Epithelial cell of esophagus (primary cell): ENCODE results near the gene ALDH1A2.

Source experiments
- DNase-seq: peaks from one replicate; pipeline ENCODE4 v3.0.0; 2010; ENCODE audit warnings: low read depth
- H3K4me3 ChIP-seq: 2 replicates; pipeline ENCODE4 v1.5.1; 2011; ENCODE audit warnings: mild to moderate bottlenecking, low read length, control low read depth
- CTCF ChIP-seq: IDR thresholded peaks from 2 replicates; pipeline ENCODE4 v1.5.1; 2011; ENCODE audit warnings: low read depth, mild to moderate bottlenecking, low read length, control low read depth, inconsistent platforms; ENCODE audit not compliant: insufficient read depth; ENCODE audit errors: missing control alignments

ALDH1A2 gene

DNA sequence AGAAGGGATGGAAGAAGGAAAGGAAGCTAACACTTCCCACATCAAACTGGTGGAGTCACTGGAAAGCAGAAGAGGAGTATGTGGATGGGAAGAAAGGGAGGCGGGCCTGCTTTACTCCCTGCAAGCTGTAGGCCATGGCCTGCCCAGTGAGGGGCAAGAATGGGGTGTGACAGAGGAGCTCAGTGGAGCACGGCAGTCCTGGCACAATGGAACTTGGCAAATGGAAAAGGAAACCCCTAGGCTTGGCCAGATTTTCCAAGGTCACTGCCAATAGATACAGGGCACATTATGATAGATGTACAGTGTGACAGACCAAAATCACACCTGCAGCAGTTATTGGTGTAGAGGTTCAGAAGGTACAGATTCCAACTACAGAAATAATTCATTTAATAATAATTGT lies 111.6 kb downstream of the ALDH1A2 start:
- no peak for TF ChIP-seq CTCF
- H3K4me3 ChIP-seq = no peak overlapping the region
- DNase-seq = no peak

GRCh38 chr15:57951328-57951932 lies 114.1 kb downstream of the ALDH1A2 start:
- no peak for DNase-seq
- TF ChIP-seq CTCF = no peak
- no peak overlapping the region for H3K4me3 ChIP-seq

GRCh38 chr15:57950381-57950946 lies 115.0 kb downstream of the ALDH1A2 start:
- no peak overlapping the region for H3K4me3 ChIP-seq
- peak; percentile 78 for DNase-seq
- TF ChIP-seq CTCF = no peak

DNA sequence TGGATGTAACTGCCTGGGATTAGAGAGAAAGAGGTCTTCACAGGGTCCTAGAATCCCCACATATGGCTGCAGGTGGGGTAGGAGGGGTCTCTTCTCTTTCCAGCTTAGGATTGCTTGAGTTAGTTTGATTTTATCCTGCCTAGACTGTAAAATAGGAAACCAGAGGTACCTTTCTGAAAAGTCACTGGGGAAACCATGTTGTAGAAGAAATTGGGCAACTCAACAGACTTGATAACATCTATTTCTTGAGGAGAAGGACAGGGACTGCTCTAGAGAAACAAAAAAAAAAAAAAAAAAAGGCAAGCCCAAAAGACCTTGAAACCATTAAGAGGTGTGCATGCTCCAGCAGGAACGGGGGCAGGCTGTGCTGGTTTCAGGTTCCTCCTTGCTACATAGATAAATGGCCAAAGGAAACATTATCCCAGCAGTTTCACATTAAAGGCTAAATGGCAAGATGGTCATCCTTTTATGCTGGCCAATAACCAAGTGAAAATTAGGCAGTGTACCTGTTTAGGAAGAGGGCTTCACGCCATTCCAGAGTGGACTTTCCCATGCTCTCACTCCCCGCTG lies 116.1 kb downstream of the ALDH1A2 start:
- no peak overlapping the region for H3K4me3 ChIP-seq
- TF ChIP-seq CTCF = no peak
- no peak for DNase-seq

DNA sequence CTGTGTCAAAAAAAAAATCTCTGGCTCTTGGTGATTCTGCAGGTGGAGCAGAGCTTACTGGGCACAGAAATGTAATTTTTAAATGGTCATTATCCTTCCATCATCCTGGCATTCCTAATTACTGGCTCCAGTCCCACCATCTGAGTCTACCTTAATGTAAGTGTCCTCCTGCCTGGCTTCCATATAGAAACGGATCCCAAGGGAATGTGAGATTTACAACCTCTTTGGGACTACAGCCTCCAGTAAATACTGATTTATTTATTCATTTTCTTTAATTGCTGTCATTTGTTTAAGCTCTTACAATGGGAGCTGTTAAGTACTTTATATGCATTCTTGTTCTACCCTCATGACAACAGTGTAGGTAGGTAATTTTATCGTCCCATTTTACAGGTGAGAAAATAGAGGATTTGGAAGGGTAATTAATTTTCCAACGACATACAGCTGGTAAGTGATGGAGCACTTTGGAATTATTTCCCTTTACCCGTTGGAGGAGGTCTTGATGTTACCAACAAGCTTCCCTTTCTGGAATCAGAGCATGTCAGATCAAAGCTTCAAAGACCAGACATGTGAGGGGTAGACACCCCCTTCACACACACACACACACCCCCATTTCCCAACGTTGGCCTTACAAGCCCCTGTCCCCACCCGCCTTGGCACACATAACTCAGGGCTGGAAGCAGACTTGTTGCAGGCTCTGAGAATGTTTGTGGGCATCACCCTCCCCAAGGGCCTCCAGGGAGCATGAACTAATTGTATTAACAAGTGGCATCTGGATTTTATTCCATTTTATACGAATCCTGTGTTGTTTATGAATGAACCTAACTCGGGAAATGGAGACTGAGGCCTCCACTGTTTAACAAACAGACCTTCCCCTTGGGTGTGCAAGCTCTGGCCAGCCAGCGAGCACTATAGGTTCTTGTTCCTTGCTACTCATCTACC lies 116.9 kb downstream of the ALDH1A2 start:
- TF ChIP-seq CTCF = no peak
- no peak for DNase-seq
- H3K4me3 ChIP-seq = no peak overlapping the region

- TF ChIP-seq CTCF = no peak
- no peak overlapping the region for H3K4me3 ChIP-seq
- no peak for DNase-seq
Measured at GRCh38 chr15:57947781-57948180, 117.7 kb downstream of the ALDH1A2 start.
